Measurements from ENCODE around the gene ASB12.

DNA sequence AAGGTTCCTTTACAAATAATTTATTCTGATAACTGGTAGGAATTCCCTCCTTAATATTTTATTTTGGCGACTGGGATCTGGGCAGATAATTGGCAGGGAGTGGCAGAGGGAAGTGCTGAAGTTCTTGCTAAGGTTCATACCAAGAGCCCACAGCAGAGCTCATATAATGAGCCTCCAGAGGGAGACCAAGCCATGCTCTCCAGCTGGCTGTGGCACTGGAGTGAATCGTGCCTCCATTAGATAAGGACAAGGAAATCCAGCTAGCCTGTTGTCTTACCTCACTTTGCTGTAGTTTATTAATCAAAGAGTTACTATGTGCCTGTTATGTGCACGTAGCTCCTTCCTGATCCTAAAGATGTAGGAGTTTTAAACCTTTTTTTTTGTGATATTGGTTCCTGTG, 1.3 kb downstream of the ASB12 start:
- TF ChIP-seq EZH2 (IDR thresholded peaks at IDR 0.05) (no peak), POLR2AphosphoS5 (IDR thresholded peaks at IDR 0.05; ENCODE audit: borderline replicate concordance, low read depth, low read length) (no peak)
